22Rv1 (cell line): Measurements from ENCODE around the gene OR2B2.

Source experiments
- ZFX ChIP-seq: fragments of 450-650 bp; IDR thresholded peaks from 2 replicates; pipeline ENCODE4 v1.6.1; 2017; ENCODE audit warnings: antibody characterized with exemption, borderline replicate concordance
- TF ChIP-seq, protein P1 (sequence below): fragments of 450-650 bp; IDR thresholded peaks from 2 replicates; pipeline ENCODE4 v1.5.1; 2017; ENCODE audit warnings: mild to moderate bottlenecking

DNA sequence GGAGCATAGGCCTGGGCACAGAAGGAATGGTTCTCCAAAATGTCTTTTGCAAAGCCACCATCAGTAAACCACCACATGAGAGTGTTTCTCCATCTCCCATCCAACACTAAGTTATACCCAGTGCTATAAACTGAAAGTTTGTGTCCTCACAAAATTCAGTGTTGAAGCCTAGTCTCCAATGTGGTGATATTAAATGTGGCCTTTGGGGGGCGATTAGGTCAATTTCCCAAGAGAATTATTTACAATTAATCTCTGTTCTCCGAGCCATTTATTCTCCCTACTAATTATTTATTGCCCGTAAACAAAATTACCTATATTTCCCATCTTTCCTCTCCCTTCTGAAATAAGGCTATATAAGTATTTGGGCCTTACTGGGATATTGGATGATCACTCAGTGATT, 26.1 kb downstream of the OR2B2 start:
- TF ChIP-seq, protein P1, sequence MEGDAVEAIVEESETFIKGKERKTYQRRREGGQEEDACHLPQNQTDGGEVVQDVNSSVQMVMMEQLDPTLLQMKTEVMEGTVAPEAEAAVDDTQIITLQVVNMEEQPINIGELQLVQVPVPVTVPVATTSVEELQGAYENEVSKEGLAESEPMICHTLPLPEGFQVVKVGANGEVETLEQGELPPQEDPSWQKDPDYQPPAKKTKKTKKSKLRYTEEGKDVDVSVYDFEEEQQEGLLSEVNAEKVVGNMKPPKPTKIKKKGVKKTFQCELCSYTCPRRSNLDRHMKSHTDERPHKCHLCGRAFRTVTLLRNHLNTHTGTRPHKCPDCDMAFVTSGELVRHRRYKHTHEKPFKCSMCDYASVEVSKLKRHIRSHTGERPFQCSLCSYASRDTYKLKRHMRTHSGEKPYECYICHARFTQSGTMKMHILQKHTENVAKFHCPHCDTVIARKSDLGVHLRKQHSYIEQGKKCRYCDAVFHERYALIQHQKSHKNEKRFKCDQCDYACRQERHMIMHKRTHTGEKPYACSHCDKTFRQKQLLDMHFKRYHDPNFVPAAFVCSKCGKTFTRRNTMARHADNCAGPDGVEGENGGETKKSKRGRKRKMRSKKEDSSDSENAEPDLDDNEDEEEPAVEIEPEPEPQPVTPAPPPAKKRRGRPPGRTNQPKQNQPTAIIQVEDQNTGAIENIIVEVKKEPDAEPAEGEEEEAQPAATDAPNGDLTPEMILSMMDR = no peak
- no peak for TF ChIP-seq ZFX
